HG02759 (cell line): ENCODE data around the gene RPS16.

Experiments
- ATAC-seq: cut with Tn5 transposase; IDR thresholded peaks from one replicate; pipeline ENCODE4 v1.9.1; 2021; ENCODE audit warnings: mild to moderate bottlenecking, moderate library complexity; ENCODE audit not compliant: unreplicated experiment

The RPS16 gene

GRCh38 chr19:39423258-39424086 is 12.3 kb downstream of the RPS16 start:
- ATAC-seq: no peak

GRCh38 chr19:39422020-39422419 is 13.7 kb downstream of the RPS16 start:
- ATAC-seq: no peak

GRCh38 chr19:39420769-39421168 is 15.0 kb downstream of the RPS16 start:
- no peak for ATAC-seq

- ATAC-seq: no peak
These were observed 16.7 kb downstream of the RPS16 start for GRCh38 chr19:39419003-39419402.

- ATAC-seq: no peak
These were observed 18.1 kb downstream of the RPS16 start for GRCh38 chr19:39417463-39418181.

- ATAC-seq: no peak
These were observed 19.3 kb downstream of the RPS16 start for GRCh38 chr19:39416152-39417120.

GRCh38 chr19:39415111-39416046 is 20.4 kb downstream of the RPS16 start:
- no peak for ATAC-seq

- ATAC-seq: no peak
These were observed 21.7 kb downstream of the RPS16 start for GRCh38 chr19:39413911-39414608.

- no peak for ATAC-seq
These were observed 22.4 kb downstream of the RPS16 start for GRCh38 chr19:39413272-39413910.

GRCh38 chr19:39412867-39413271 is 22.9 kb downstream of the RPS16 start:
- no peak for ATAC-seq

- ATAC-seq: peak; percentile 60
These were observed 23.5 kb downstream of the RPS16 start, which contains the start of gene PLEKHG2 for GRCh38 chr19:39412100-39412866. Gene PLEKHG2 (plus strand): TSS chr19:39412669. CDS start chr19:39414087, 1,418 bp downstream.

- ATAC-seq: peak; percentile 18
These were observed 24.0 kb downstream of the RPS16 start for GRCh38 chr19:39411832-39412099.

GRCh38 chr19:39411081-39411831 is 24.5 kb downstream of the RPS16 start:
- no peak for ATAC-seq

GRCh38 chr19:39410831-39411080 is 25.0 kb downstream of the RPS16 start:
- no peak for ATAC-seq

GRCh38 chr19:39410017-39410830 is 25.5 kb downstream of the RPS16 start:
- no peak for ATAC-seq

GRCh38 chr19:39409208-39410016 is 26.3 kb downstream of the RPS16 start:
- no peak for ATAC-seq
